ENCODE results near the gene EML4. TPM values are rescaled to one million over a fixed set of nuclear protein-coding genes. Genes with fewer than 3 reads are reported as not detected.

Gene EML4
- total RNA-seq, 3 donors from 2014 or later: 19.4 to 68.5 (median 36.7) TPM

DNA sequence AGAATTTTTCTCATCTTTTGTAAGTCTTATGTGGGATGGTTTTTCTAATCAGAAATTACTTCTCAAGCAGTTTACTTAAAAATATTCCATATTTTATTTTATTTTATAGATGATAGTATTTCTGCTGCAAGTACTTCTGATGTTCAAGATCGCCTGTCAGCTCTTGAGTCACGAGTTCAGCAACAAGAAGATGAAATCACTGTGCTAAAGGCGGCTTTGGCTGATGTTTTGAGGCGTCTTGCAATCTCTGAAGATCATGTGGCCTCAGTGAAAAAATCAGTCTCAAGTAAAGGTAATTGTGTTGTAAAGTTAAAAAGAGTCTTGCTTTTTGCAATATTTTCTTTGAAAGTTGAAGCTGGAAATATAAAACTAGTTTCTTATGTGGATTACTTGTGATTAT lies 76.2 kb downstream of the EML4 start:
- Histone ChIP-seq H3K27me3 (no peaks in the 10 kb centered on the region), H3K27ac (no peak overlapping the region), H3K9me3 (no peaks in the 10 kb centered on the region), H3K4me3 (no peak overlapping the region), H3K36me3 (no peaks in the 10 kb centered on the region), H3K4me1 (peaks cover 0 to 5% of the 10 kb centered on the region in 2 donors)
- intact Hi-C loops (cut with DNase I; ENCODE audit: low total_unique reads): no loop called here
- TF ChIP-seq POLR2A (IDR thresholded peaks at IDR 0.05) (no peak), POLR2AphosphoS5 (IDR thresholded peaks at IDR 0.05) (no peak)
- TF ChIP-seq, protein P1, sequence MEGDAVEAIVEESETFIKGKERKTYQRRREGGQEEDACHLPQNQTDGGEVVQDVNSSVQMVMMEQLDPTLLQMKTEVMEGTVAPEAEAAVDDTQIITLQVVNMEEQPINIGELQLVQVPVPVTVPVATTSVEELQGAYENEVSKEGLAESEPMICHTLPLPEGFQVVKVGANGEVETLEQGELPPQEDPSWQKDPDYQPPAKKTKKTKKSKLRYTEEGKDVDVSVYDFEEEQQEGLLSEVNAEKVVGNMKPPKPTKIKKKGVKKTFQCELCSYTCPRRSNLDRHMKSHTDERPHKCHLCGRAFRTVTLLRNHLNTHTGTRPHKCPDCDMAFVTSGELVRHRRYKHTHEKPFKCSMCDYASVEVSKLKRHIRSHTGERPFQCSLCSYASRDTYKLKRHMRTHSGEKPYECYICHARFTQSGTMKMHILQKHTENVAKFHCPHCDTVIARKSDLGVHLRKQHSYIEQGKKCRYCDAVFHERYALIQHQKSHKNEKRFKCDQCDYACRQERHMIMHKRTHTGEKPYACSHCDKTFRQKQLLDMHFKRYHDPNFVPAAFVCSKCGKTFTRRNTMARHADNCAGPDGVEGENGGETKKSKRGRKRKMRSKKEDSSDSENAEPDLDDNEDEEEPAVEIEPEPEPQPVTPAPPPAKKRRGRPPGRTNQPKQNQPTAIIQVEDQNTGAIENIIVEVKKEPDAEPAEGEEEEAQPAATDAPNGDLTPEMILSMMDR (IDR thresholded peaks at IDR 0.05): no peak
- DNase-seq (ENCODE audit: low spot score in 2 of 2): no peak

- no peak overlapping the region for H3K4me3 ChIP-seq
- intact Hi-C loops (cut with DNase I; ENCODE audit: low total_unique reads): no loop called here
- no peaks in the 10 kb centered on the region for H3K36me3 ChIP-seq
- no peak overlapping the region for H3K27ac ChIP-seq
- H3K27me3 ChIP-seq: no peaks in the 10 kb centered on the region
- peaks cover 0 to 7% of the 10 kb centered on the region in 2 donors for H3K4me1 ChIP-seq
- DNase-seq (ENCODE audit: low spot score in 2 of 2): no peak
- TF ChIP-seq, protein P1 (IDR thresholded peaks at IDR 0.05): no peak
- TF ChIP-seq POLR2A (IDR thresholded peaks at IDR 0.05) (no peak), POLR2AphosphoS5 (IDR thresholded peaks at IDR 0.05) (no peak)
- H3K9me3 ChIP-seq: no peaks in the 10 kb centered on the region
Observed at GRCh38 chr2:42246562-42246961, 77.4 kb downstream of the EML4 start.

DNA sequence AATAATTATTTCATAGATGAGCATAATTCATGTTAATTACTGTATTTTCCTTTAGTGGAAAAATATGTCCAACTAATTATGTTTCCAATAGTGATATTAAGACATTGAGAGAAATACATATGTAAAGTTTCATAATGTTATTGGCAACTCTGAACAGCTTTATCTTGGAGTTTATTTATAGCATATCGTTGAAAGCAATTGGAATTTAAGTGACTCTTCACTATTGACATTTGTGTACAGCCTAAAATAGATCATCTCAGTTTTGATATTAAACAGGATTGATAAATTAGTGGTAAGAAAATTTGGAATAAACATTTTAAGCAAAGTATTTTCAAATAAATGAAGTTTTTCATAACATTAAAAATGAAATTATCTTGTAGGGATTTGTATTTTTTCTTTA lies 79.7 kb downstream of the EML4 start:
- intact Hi-C loops (cut with DNase I; ENCODE audit: low total_unique reads): no loop called here
- no peak for TF ChIP-seq POLR2A (IDR thresholded peaks at IDR 0.05)
- no peak for TF ChIP-seq POLR2AphosphoS5 (IDR thresholded peaks at IDR 0.05)
- TF ChIP-seq, protein P1 (IDR thresholded peaks at IDR 0.05): no peak
- H3K4me1 ChIP-seq: peaks cover 0 to 7% of the 10 kb centered on the region in 2 donors
- H3K27me3 ChIP-seq: no peaks in the 10 kb centered on the region
- no peaks in the 10 kb centered on the region for H3K36me3 ChIP-seq
- no peak for DNase-seq (ENCODE audit: low spot score in 2 of 2)
- no peaks in the 10 kb centered on the region for H3K9me3 ChIP-seq
- no peak overlapping the region for H3K4me3 ChIP-seq
- H3K27ac ChIP-seq: no peak overlapping the region

- Histone ChIP-seq H3K4me1 (peaks cover 0 to 7% of the 10 kb centered on the region in 2 donors), H3K27ac (no peak overlapping the region), H3K9me3 (no peaks in the 10 kb centered on the region), H3K36me3 (no peaks in the 10 kb centered on the region), H3K4me3 (no peak overlapping the region), H3K27me3 (no peaks in the 10 kb centered on the region)
- DNase-seq (ENCODE audit: low spot score in 2 of 2): no peak
- TF ChIP-seq, protein P1 (IDR thresholded peaks at IDR 0.05): no peak
- TF ChIP-seq POLR2A (IDR thresholded peaks at IDR 0.05) (no peak), POLR2AphosphoS5 (IDR thresholded peaks at IDR 0.05) (no peak)
- intact Hi-C loops (cut with DNase I; ENCODE audit: low total_unique reads): no loop called here
Observed at GRCh38 chr2:42249284-42249683, 80.1 kb downstream of the EML4 start.

DNA sequence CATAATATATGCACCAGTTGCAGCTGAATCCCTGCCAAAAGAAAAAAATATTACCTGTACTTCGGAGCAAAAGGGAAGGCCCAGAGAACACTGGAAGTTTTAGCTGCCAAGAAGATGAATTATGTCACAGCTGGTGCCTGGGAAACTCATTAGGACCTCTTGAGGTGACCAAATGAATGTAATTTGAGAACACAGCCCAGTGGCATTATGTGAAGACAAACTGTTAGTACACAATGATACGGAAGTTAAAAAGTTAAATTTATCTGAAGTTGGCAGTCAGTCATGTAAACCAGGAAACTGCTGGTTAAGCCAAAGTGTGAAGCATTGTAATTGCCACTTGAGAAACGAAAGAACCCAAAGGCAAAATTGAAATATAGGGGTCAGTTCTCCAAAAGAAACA lies 80.7 kb downstream of the EML4 start:
- intact Hi-C loops (cut with DNase I; ENCODE audit: low total_unique reads): no loop called here
- peak overlapping the region in 1 of 3 donors; percentile 2 for H3K4me3 ChIP-seq
- no peaks in the 10 kb centered on the region for H3K27me3 ChIP-seq
- H3K4me1 ChIP-seq: peaks cover 0 to 7% of the 10 kb centered on the region in 2 donors
- H3K36me3 ChIP-seq: no peaks in the 10 kb centered on the region
- TF ChIP-seq POLR2AphosphoS5 (IDR thresholded peaks at IDR 0.05): no peak
- TF ChIP-seq, protein P1 (IDR thresholded peaks at IDR 0.05): no peak
- no peak for TF ChIP-seq POLR2A (IDR thresholded peaks at IDR 0.05)
- H3K9me3 ChIP-seq: no peaks in the 10 kb centered on the region
- no peak for DNase-seq (ENCODE audit: low spot score in 2 of 2)
- H3K27ac ChIP-seq: peak overlapping the region in 1 of 2 donors; percentile 40
